K562 (cell line): ENCODE measurements around the gene MTF1. TPM values are rescaled to one million over a fixed set of nuclear protein-coding genes. Genes with fewer than 3 reads are reported as not detected.

Experiments
- ATAC-seq: fragments of 200-7000 bp; cut with Tn5 transposase; 3 replicates; pipeline ENCODE4 v1.9.1; 2020; ENCODE audit warnings: moderate library complexity
- BruUV-seq: library from RNA; stranded (reverse); fragments of 400-500 nt; replicated peaks from 2 replicates; lab custom pipeline; 2021; lab: Mats Ljungman, UMichigan
- CTCF ChIA-PET: fragments of 300-600 bp; formaldehyde crosslinking; extraction: SDS; loops from one replicate; lab custom pipeline; 2021; ENCODE audit warnings: low intra/inter-chr PET ratio; lab: Yijun Ruan, JAX
- POLR2A ChIA-PET: fragments of 300-600, 350-650 bp; sonication (Branson Sonifier 250); formaldehyde crosslinking; extraction: SDS; loops from one replicate; lab custom pipeline; 2021; ENCODE audit warnings: antibody characterized with exemption, inconsistent platforms; lab: Yijun Ruan, JAX
- DNase-seq, 4 experiments: peaks; one replicate each; pipeline versions ENCODE4 v3.0.0 to v3.0.0-alpha.2; 2011 to 2018; ENCODE audit warnings: low spot score in 3 of 4, mixed read lengths in 3 of 4; ENCODE audit errors: extremely low read depth in 1 of 4
- FAIRE-seq: peaks from 2 replicates; lab custom pipeline; 2011; peaks lifted over from hg19 to GRCh38; lab: Jason Lieb, UNC
- H2AFZ ChIP-seq: 2 replicates; pipeline ENCODE4 v1.6.0; 2011; ENCODE audit warnings: low read depth, low read length, control low read depth, inconsistent platforms
- H3K27ac ChIP-seq: fragments of 200-600 bp; 3 replicates; pipeline ENCODE4 v1.8.0; 2011; ENCODE audit warnings: low read depth, mild to moderate bottlenecking, control low read depth, inconsistent platforms, low read length, moderate library complexity, mixed read lengths; ENCODE audit errors: extremely low read depth
- H3K27me3 ChIP-seq, 2 experiments: fragments of 300-600 bp in 1 of 2; 2 replicates in 1 of 2; 3 replicates in 1 of 2; pipeline versions ENCODE4 v1.6.0 to v1.8.0; 2011; ENCODE audit warnings: inconsistent platforms in 2 of 2, low read length in 2 of 2, mild to moderate bottlenecking in 1 of 2, mixed read lengths in 1 of 2, moderate library complexity in 1 of 2; ENCODE audit not compliant: control insufficient read depth in 2 of 2, insufficient read depth in 2 of 2
- H3K36me3 ChIP-seq: fragments of 300-600 bp; 3 replicates; pipeline ENCODE4 v1.8.0; 2011; ENCODE audit warnings: mild to moderate bottlenecking, low read length, inconsistent platforms; ENCODE audit not compliant: control insufficient read depth, insufficient read depth
- H3K4me1 ChIP-seq, 2 experiments: fragments of 200-600 bp in 1 of 2; replicated peaks in 1 of 2; 2 replicates in 1 of 2; 3 replicates in 1 of 2; pipeline versions ENCODE4 v1.5.1 to v1.8.0; 2011; ENCODE audit warnings: inconsistent platforms in 2 of 2, low read length in 2 of 2, mild to moderate bottlenecking in 1 of 2, mixed read lengths in 1 of 2, moderate library complexity in 1 of 2; ENCODE audit not compliant: control insufficient read depth in 2 of 2, insufficient read depth in 2 of 2
- H3K4me2 ChIP-seq: 2 replicates; pipeline ENCODE4 v1.6.1; 2011; ENCODE audit warnings: low read length, control low read depth, inconsistent platforms, mixed read lengths; ENCODE audit not compliant: insufficient read depth
- H3K4me3 ChIP-seq: fragments of 200-600 bp; sonication (generic), shearing (Covaris generic); 2 replicates; pipeline ENCODE4 v1.5.1; 2016; ENCODE audit warnings: control low read depth, inconsistent platforms
- H3K79me2 ChIP-seq: fragments of 200-600 bp; 3 replicates; pipeline ENCODE4 v1.8.0; 2011; ENCODE audit warnings: low read length, inconsistent platforms; ENCODE audit not compliant: control insufficient read depth, insufficient read depth
- H3K9ac ChIP-seq, 2 experiments: 2 replicates each; pipeline versions ENCODE4 v1.6.0 to v1.6.1; 2011; ENCODE audit warnings: low read depth in 2 of 2, low read length in 2 of 2, control low read depth in 1 of 2, inconsistent platforms in 1 of 2, mild to moderate bottlenecking in 1 of 2, mixed read lengths in 1 of 2; ENCODE audit not compliant: insufficient read depth in 1 of 2
- H3K9me1 ChIP-seq: one replicate; pipeline ENCODE4 v1.6.0; 2011; ENCODE audit warnings: inconsistent platforms, mild to moderate bottlenecking, low read length, moderate library complexity; ENCODE audit not compliant: control insufficient read depth, insufficient read depth
- H3K9me3 ChIP-seq: replicated peaks from 2 replicates; pipeline ENCODE4 v1.5.1; 2011; ENCODE audit warnings: low read depth, low read length, inconsistent platforms; ENCODE audit not compliant: control insufficient read depth, insufficient read depth
- H4K20me1 ChIP-seq: replicated peaks from 2 replicates; pipeline ENCODE4 v1.6.1; 2011; ENCODE audit warnings: low read length, inconsistent platforms, mixed read lengths; ENCODE audit not compliant: control insufficient read depth, insufficient read depth
- HIVEP1 ChIP-seq: fragments of 250-450 bp; sonication (Bioruptor Pico); IDR thresholded peaks from 2 replicates; pipeline ENCODE4 v1.4.0; 2020; ENCODE audit warnings: mild to moderate bottlenecking
- KDM2B ChIP-seq: fragments of 250-450 bp; sonication (Bioruptor Pico); IDR thresholded peaks from 2 replicates; pipeline ENCODE4 v1.8.0; 2021; ENCODE audit warnings: mild to moderate bottlenecking, moderate library complexity
- MLLT1 ChIP-seq, 2 experiments: fragments of 450-650 bp; IDR thresholded peaks; 2 replicates each; pipeline ENCODE4 v1.6.1; 2016
- MYBL2 ChIP-seq, 2 experiments: fragments of 450-650 bp in 1 of 2; sonication (generic) in 1 of 2; formaldehyde crosslinking in 1 of 2; IDR thresholded peaks; 2 replicates each; pipeline versions ENCODE4 v1.6.1 to v1.8.1; 2017 to 2022; ENCODE audit warnings: borderline replicate concordance in 1 of 2, inconsistent platforms in 1 of 2, low read depth in 1 of 2, mild to moderate bottlenecking in 1 of 2, missing genetic modification reagents in 1 of 2, moderate library complexity in 1 of 2
- NEUROD1 ChIP-seq: fragments of 150-350 bp; IDR thresholded peaks from 2 replicates; pipeline ENCODE4 v1.6.1; 2014; ENCODE audit warnings: borderline replicate concordance, low read length, low read depth; ENCODE audit not compliant: partially characterized antibody
- NFRKB ChIP-seq: fragments of 450-650 bp; IDR thresholded peaks from 2 replicates; pipeline ENCODE4 v1.6.1; 2016; ENCODE audit warnings: low read depth
- RUNX1 ChIP-seq: sonication (generic); IDR thresholded peaks from 2 replicates; pipeline ENCODE4 v1.6.1; 2016; ENCODE audit warnings: antibody characterized with exemption, low read depth
- TBL1XR1 ChIP-seq, 2 experiments: IDR thresholded peaks; 2 replicates each; pipeline ENCODE4 v1.6.1; 2012; ENCODE audit warnings: improper control_type of control experiment in 2 of 2, low read length in 2 of 2, mild to moderate bottlenecking in 1 of 2
- ZNF121 ChIP-seq: sonication (generic); formaldehyde crosslinking; conservative IDR thresholded peaks from 2 replicates; pipeline ENCODE4 v1.8.0; 2022; ENCODE audit warnings: missing genetic modification reagents
- ZNF232 ChIP-seq: sonication (generic); formaldehyde crosslinking; IDR thresholded peaks from 2 replicates; pipeline ENCODE4 v1.8.0; 2022; ENCODE audit warnings: mild to moderate bottlenecking, missing genetic modification reagents
- ZNF507 ChIP-seq: conservative IDR thresholded peaks from 2 replicates; pipeline ENCODE4 v1.6.1; 2017; ENCODE audit warnings: missing genetic modification characterization, missing compliant biosample characterization
- WGBS: fragments of 100-300 bp; shearing (Covaris generic); methylation state at CpG from one replicate; pipeline ENCODE4 v1.1.6; 2016; ENCODE audit warnings: low coverage, mixed read lengths; ENCODE audit not compliant: insufficient coverage; ENCODE audit errors: missing lambda C conversion rate; 5-methylcytosine and 5-hydroxymethylcytosine counted together
- in situ Hi-C: fragments of 300-500 bp; cut with MboI; formaldehyde crosslinking; loops from 4 replicates; pipeline ENCODE4 v1.15.0; 2018; ENCODE audit warnings: inconsistent platforms, mixed read lengths
- intact Hi-C: fragments of 100-400 bp; cut with micrococcal nuclease; formaldehyde crosslinking; loops from 2 replicates; pipeline ENCODE4 v1.14.2; 2022
- polyA plus RNA-seq, 8 experiments: library from polyadenylated mRNA; depleted of rRNA in 4 of 8; stranded (reverse) in 5 of 8; unstranded in 3 of 8; fragments of >200 nt; fragmentation: Nextera tagmentation in 2 of 8; fragmentation: Illumina TruSeq in 1 of 8; extraction: Ambion mirVana in 2 of 8; extraction: Trizol in 1 of 8; gene quantifications; 2 replicates each; pipeline versions ENCODE4 v1.2.1 to v1.2.3, GENCODE V29; 2011 to 2014; ENCODE audit warnings: inconsistent platforms in 1 of 8, missing spikeins in 1 of 8
- total RNA-seq, 7 experiments: library from RNA; depleted of rRNA in 6 of 7; stranded (reverse); fragments of >200 nt in 6 of 7; fragmentation: Illumina TruSeq in 2 of 7; extraction: Trizol in 2 of 7; gene quantifications; 2 replicates each; pipeline versions ENCODE4 v1.2.1 to v1.2.3, GENCODE V29; 2011 to 2021; ENCODE audit warnings: low replicate concordance in 1 of 7
- TF ChIP-seq, protein P1 (sequence below): fragments of 450-650 bp; IDR thresholded peaks from 2 replicates; pipeline ENCODE4 v1.6.1; 2016; ENCODE audit warnings: low read depth, mild to moderate bottlenecking, moderate library complexity

The MTF1 gene
- total and polyA plus RNA-seq, 9 of the 15 experiments (the other 6 are each of a cell fraction or from before 2014, with no cell fraction given), result 1.1 to 12.2 (median 4.3) TPM

DNA sequence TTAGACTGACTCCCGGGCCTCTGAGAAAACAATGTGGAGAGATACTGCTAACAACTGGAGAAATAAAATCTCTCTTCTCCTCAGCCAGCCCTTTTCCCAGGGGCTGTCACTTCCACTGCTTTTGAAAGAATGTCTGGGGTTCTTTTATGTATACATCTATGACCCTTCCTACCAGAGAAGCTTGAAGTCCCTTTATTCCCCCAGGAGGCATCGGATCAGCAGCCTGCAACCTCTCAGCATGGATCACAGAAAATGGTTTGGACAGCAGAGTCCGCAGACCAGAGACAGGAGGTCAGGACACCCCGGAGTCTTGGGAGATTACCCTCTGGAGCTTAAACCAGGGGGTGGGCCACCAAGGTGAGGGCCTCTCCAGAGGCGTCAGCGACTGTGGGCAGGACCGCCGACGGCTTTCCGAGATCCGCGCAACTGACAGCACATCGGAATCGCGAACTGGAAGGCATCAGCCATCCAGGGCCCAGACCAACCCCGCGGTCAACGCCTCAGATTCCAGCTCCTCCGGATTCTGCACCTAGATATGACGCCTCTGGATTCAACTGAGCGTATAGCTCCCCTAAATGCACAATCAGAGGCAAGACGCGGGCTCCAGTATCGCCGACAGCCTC, 95.5 kb downstream of the MTF1 start:
- in situ Hi-C loops (no loop called here), intact Hi-C loops (loop anchor here (10.0 kb wide), 1 partner anchor 159 kb away; no protein-coding TSS in a partner anchor)
- no peaks in the 10 kb centered on the region for H3K9me3 ChIP-seq
- no peak for FAIRE-seq
- no peaks in the 10 kb centered on the region for H3K9me1 ChIP-seq
- ATAC-seq, result no peak
- peaks cover 11% of the 10 kb centered on the region for H4K20me1 ChIP-seq
- 26% methylated on average over 25 of the region's 25 CpGs for WGBS
- no peaks in the 10 kb centered on the region for H3K36me3 ChIP-seq
- no peak overlapping the region for H3K4me2 ChIP-seq
- no peak overlapping the region for H3K27ac ChIP-seq
- no TSS peak for BruUV-seq
- no peak overlapping the region for H2AFZ ChIP-seq
- peaks cover 4 to 34% of the 10 kb centered on the region in 2 experiments; a peak in 3 of 5 replicates for H3K4me1 ChIP-seq
- no peaks in the 10 kb centered on the region for H3K79me2 ChIP-seq
- ChIA-PET CTCF (no interaction called here), POLR2A (interaction anchor here (0.6 to 1.3 kb wide), 2 partner anchors 13 to 14 kb away, joined by 4 read pairs; no protein-coding TSS in a partner anchor)
- no peak for DNase-seq
- TF ChIP-seq MLLT1 (IDR thresholded peaks at IDR 0.05) (no peak), NEUROD1 (no peak), ZNF507 (no peak), RUNX1 (no peak), HIVEP1 (CRISPR knock-in tag) (no peak), MYBL2 (IDR thresholded peaks at IDR 0.05; ENCODE audit: low read depth) (no peak), MYBL2 (CRISPR knock-in tag; IDR thresholded peaks at IDR 0.05; ENCODE audit: borderline replicate concordance) (no peak), TBL1XR1 (IDR thresholded peaks at IDR 0.05; ENCODE audit: low read length in 2 of 2) (no peak), KDM2B (CRISPR knock-in tag) (no peak), ZNF121 (CRISPR knock-in tag) (no peak), NFRKB (no peak), ZNF232 (CRISPR knock-in tag) (no peak)
- TF ChIP-seq, protein P1, sequence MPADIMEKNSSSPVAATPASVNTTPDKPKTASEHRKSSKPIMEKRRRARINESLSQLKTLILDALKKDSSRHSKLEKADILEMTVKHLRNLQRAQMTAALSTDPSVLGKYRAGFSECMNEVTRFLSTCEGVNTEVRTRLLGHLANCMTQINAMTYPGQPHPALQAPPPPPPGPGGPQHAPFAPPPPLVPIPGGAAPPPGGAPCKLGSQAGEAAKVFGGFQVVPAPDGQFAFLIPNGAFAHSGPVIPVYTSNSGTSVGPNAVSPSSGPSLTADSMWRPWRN, result no peak
- no peak overlapping the region for H3K9ac ChIP-seq
- H3K27me3 ChIP-seq, result peaks cover 34 to 42% of the 10 kb centered on the region in 2 experiments
- no peak overlapping the region for H3K4me3 ChIP-seq
